Gastroesophageal sphincter (tissue), 4 donors: ENCODE data around the gene AMPD1. TPM values are rescaled to one million over a fixed set of nuclear protein-coding genes. Genes with fewer than 3 reads are reported as not detected.

Source experiments
- ATAC-seq: fragments of 150-250 bp; one replicate; pipeline ENCODE4 v1.9.1; 2016; ENCODE audit warnings: mild to moderate bottlenecking, moderate library complexity
- H3K27ac ChIP-seq, 4 donors: fragments of 200-600 bp; sonication (generic) in 3 of 4; 1 replicate in 3 of 4; 2 replicates in 1 of 4; pipeline ENCODE4 v1.5.1; 2016 to 2019
- H3K27me3 ChIP-seq: fragments of 200-600 bp; sonication (generic); one replicate; pipeline ENCODE4 v1.5.1; 2019
- H3K36me3 ChIP-seq, 2 donors: fragments of 200-600 bp; sonication (generic); one replicate each; pipeline ENCODE4 v1.5.1; 2019; ENCODE audit warnings: control low read depth in 1 of 2
- H3K4me1 ChIP-seq, 3 donors: fragments of 200-600 bp; sonication (generic); 1 replicate in 2 of 3; 2 replicates in 1 of 3; pipeline ENCODE4 v1.5.1; 2016 to 2019; ENCODE audit warnings: control low read depth in 2 of 3
- H3K4me3 ChIP-seq, 2 donors: fragments of 200-600 bp; sonication (generic); one replicate each; pipeline ENCODE4 v1.5.1; 2019; ENCODE audit warnings: mild to moderate bottlenecking in 1 of 2, moderate library complexity in 1 of 2
- H3K9me3 ChIP-seq, 3 donors: fragments of 200-600 bp; sonication (generic); one replicate each; pipeline ENCODE4 v1.5.1; 2017 to 2019; ENCODE audit warnings: control low read depth in 2 of 3
- CTCF ChIP-seq, 4 experiments: fragments of 200-600 bp in 2 of 4; fragments of 450-650 bp in 2 of 4; sonication (generic) in 1 of 4; IDR thresholded peaks; one replicate each; pipeline ENCODE4 v1.5.1; 2017 to 2019; ENCODE audit warnings: antibody characterized with exemption in 4 of 4, mild to moderate bottlenecking in 2 of 4, moderate library complexity in 2 of 4
- EP300 ChIP-seq: sonication (generic); formaldehyde crosslinking; IDR thresholded peaks from one replicate; pipeline ENCODE4 v1.6.1; 2017; ENCODE audit warnings: antibody characterized with exemption, mild to moderate bottlenecking
- POLR2A ChIP-seq, 2 donors: fragments of 450-650 bp; IDR thresholded peaks; one replicate each; pipeline ENCODE4 v1.6.1; 2017; ENCODE audit warnings: antibody characterized with exemption in 2 of 2, mild to moderate bottlenecking in 2 of 2, moderate library complexity in 1 of 2
- POLR2AphosphoS5 ChIP-seq: sonication (generic); formaldehyde crosslinking; IDR thresholded peaks from one replicate; pipeline ENCODE4 v1.6.1; 2017; ENCODE audit warnings: antibody characterized with exemption
- whole genome bisulfite sequencing, 2 donors: methylation state at CpG; one replicate each; pipeline ENCODE4 v1.1.5; 2018; ENCODE audit warnings: low coverage in 1 of 2; 5-methylcytosine and 5-hydroxymethylcytosine counted together
- small RNA-seq, 4 donors: library from RNA; depleted of rRNA; stranded (forward); fragments of <200 nt; gene quantifications; one replicate each; pipeline ENCODE3, GENCODE V24; 2016
- total RNA-seq, 4 donors: library from RNA; depleted of rRNA; stranded (reverse); fragments of >200 nt; gene quantifications; one replicate each; pipeline ENCODE4 v1.1.0, GENCODE V29; 2016

Gene AMPD1
- total RNA-seq, 4 donors from 2014 or later, result not detected

GRCh38 chr1:114638910-114639309 lies 56.4 kb downstream of the AMPD1 start:
- 42 to 61% methylated on average over 2 to 3 of the region's 3 CpGs for WGBS, 2 donors
- Histone ChIP-seq H3K9me3 (no peaks in the 10 kb centered on the region), H3K27me3 (no peaks in the 10 kb centered on the region), H3K4me1 (no peaks in the 10 kb centered on the region), H3K27ac (no peak overlapping the region), H3K36me3 (no peaks in the 10 kb centered on the region), H3K4me3 (no peak overlapping the region)
- TF ChIP-seq POLR2A (IDR thresholded peaks at IDR 0.05) (no peak), EP300 (no peak), CTCF (IDR thresholded peaks at IDR 0.05) (no peak), POLR2AphosphoS5 (no peak)
- ATAC-seq, result no peak

GRCh38 chr1:114632427-114632826 lies 62.9 kb downstream of the AMPD1 start:
- H3K27ac ChIP-seq, result no peak overlapping the region
- H3K4me3 ChIP-seq, result no peak overlapping the region
- no peaks in the 10 kb centered on the region for H3K27me3 ChIP-seq
- H3K9me3 ChIP-seq, result no peaks in the 10 kb centered on the region
- no peak for TF ChIP-seq CTCF (IDR thresholded peaks at IDR 0.05)
- no peak for TF ChIP-seq POLR2AphosphoS5
- no peak for TF ChIP-seq POLR2A (IDR thresholded peaks at IDR 0.05)
- no peak for TF ChIP-seq EP300
- H3K4me1 ChIP-seq, result no peaks in the 10 kb centered on the region
- H3K36me3 ChIP-seq, result no peaks in the 10 kb centered on the region
- ATAC-seq, result no peak

- 25 to 39% methylated on average over 2 of the region's 2 CpGs for WGBS, 2 donors
- TF ChIP-seq EP300, result no peak
- no peak for TF ChIP-seq CTCF (IDR thresholded peaks at IDR 0.05)
- ATAC-seq, result no peak
- H3K4me3 ChIP-seq, result no peak overlapping the region
- no peaks in the 10 kb centered on the region for H3K4me1 ChIP-seq
- H3K27ac ChIP-seq, result no peak overlapping the region
- H3K9me3 ChIP-seq, result no peaks in the 10 kb centered on the region
- no peaks in the 10 kb centered on the region for H3K27me3 ChIP-seq
- peaks cover 0 to 10% of the 10 kb centered on the region in 2 donors for H3K36me3 ChIP-seq
Observed at GRCh38 chr1:114627107-114627506, 68.2 kb downstream of the AMPD1 start.

- WGBS, 2 donors, result 93 to 94% methylated on average over 5 of the region's 5 CpGs
- Histone ChIP-seq H3K4me1 (peaks cover 0 to 7% (median 0%) of the 10 kb centered on the region in 3 donors), H3K27me3 (no peaks in the 10 kb centered on the region), H3K27ac (no peak overlapping the region), H3K4me3 (no peak overlapping the region), H3K36me3 (peaks cover 0 to 19% of the 10 kb centered on the region in 2 donors), H3K9me3 (no peaks in the 10 kb centered on the region)
- TF ChIP-seq POLR2A (IDR thresholded peaks at IDR 0.05), result no peak
- TF ChIP-seq CTCF (IDR thresholded peaks at IDR 0.05), result no peak
- TF ChIP-seq POLR2AphosphoS5, result no peak
- TF ChIP-seq EP300, result no peak
- ATAC-seq, result no peak
Observed at GRCh38 chr1:114623364-114623763, 72.0 kb downstream of the AMPD1 start.

Small RNA genes lying within 50 kb of the gene (small RNA-seq; reads per million reads assigned to genes)
- gene RN7SL432P, result 0 reads per million in 4 donors
- gene RNY1P13, result 0 to 0.13 (median 0) reads per million in 4 donors

Other genes starting within 250 kb of the AMPD1 start
- 10 to 100 TPM; 26.7 to 49.0 (median 34.5) TPM for gene TRIM33, start 184.3 kb downstream of the AMPD1 start, total RNA-seq
- 10 to 100 TPM; 32.5 to 41.8 (median 36.6) TPM for gene BCAS2, start 113.9 kb downstream of the AMPD1 start, total RNA-seq
- gene DENND2C, start 25.5 kb downstream of the AMPD1 start, total RNA-seq, result 1 to 10 TPM; 2.8 to 5.3 (median 2.9) TPM
- 10 to 100 TPM; 13.3 to 26.0 (median 20.5) TPM for gene NRAS, start 21.2 kb upstream of the AMPD1 start, total RNA-seq
- 1,000 to 10,000 TPM in 3 of 4 donors, 100 to 1,000 TPM in 1; 800 to 1,932 (median 1,384) TPM for gene CSDE1, start 62.4 kb upstream of the AMPD1 start, total RNA-seq
- 10 to 100 TPM; 29.7 to 57.4 (median 34.0) TPM for gene SIKE1, start 85.1 kb upstream of the AMPD1 start, total RNA-seq
- not detected for gene SYCP1, start 159.3 kb upstream of the AMPD1 start, total RNA-seq